OCI-LY3 (cell line): ENCODE measurements around the gene NRXN3.

Source experiments
- H2AFZ ChIP-seq: fragments of 200-600, 300-600 bp; shearing (Covaris generic); 2 replicates; pipeline ENCODE4 v1.6.0; 2014; ENCODE audit warnings: antibody characterized with exemption, low read depth, low read length
- H3K27ac ChIP-seq: fragments of 200-600, 300-600 bp; sonication (generic); 2 replicates; pipeline ENCODE4 v1.5.1; 2014; ENCODE audit warnings: mild to moderate bottlenecking, low read length, moderate library complexity, mixed read lengths
- H3K27me3 ChIP-seq: fragments of 200-600, 300-600 bp; sonication (generic); 2 replicates; pipeline ENCODE4 v1.6.1; 2014; ENCODE audit warnings: low read depth, low read length, mixed read lengths
- H3K36me3 ChIP-seq: fragments of 200-600, 300-600 bp; sonication (generic); replicated peaks from 2 replicates; pipeline ENCODE3; 2014; ENCODE audit warnings: low read depth, low read length, mixed read lengths
- H3K4me1 ChIP-seq: fragments of 300-600, 200-600 bp; sonication (generic); 2 replicates; pipeline ENCODE4 v1.6.1; 2014; ENCODE audit warnings: low read length, mixed read lengths
- H3K4me2 ChIP-seq: fragments of 200-600, 300-600 bp; sonication (generic); 2 replicates; pipeline ENCODE4 v1.6.1; 2014; ENCODE audit warnings: low read length, mixed read lengths
- H3K4me3 ChIP-seq: fragments of 300-600, 200-600 bp; sonication (generic); 2 replicates; pipeline ENCODE4 v1.5.1; 2014; ENCODE audit warnings: antibody characterized with exemption, mild to moderate bottlenecking, low read length, moderate library complexity
- H3K79me2 ChIP-seq: fragments of 300-600, 200-600 bp; shearing (Covaris generic); 2 replicates; pipeline ENCODE4 v1.6.1; 2014; ENCODE audit warnings: mild to moderate bottlenecking, low read length, mixed read lengths
- H3K9ac ChIP-seq: fragments of 300-600, 200-600 bp; shearing (Covaris generic); 2 replicates; pipeline ENCODE4 v1.6.0; 2014; ENCODE audit warnings: mild to moderate bottlenecking, low read length, moderate library complexity
- H3K9me3 ChIP-seq: fragments of 200-600, 300-600 bp; shearing (Covaris generic); 2 replicates; pipeline ENCODE4 v1.6.1; 2014; ENCODE audit warnings: low read length, mixed read lengths; ENCODE audit not compliant: insufficient read depth
- H4K20me1 ChIP-seq: fragments of 200-600, 300-600 bp; sonication (generic); 2 replicates; pipeline ENCODE4 v1.6.1; 2016; ENCODE audit warnings: low read length, mixed read lengths; ENCODE audit not compliant: insufficient read depth
- EZH2phosphoT487 ChIP-seq: fragments of 200-600 bp; shearing (Covaris generic); IDR thresholded peaks from 2 replicates; pipeline ENCODE4 v1.6.1; 2018; ENCODE audit warnings: antibody characterized with exemption, mixed run types, low read depth
- TF ChIP-seq, protein P1 (sequence below): fragments of 200-600, 300-600 bp; sonication (generic); IDR thresholded peaks from 2 replicates; pipeline ENCODE4 v1.5.1; 2014; ENCODE audit warnings: antibody characterized with exemption, low read length, low read depth

The NRXN3 gene

DNA sequence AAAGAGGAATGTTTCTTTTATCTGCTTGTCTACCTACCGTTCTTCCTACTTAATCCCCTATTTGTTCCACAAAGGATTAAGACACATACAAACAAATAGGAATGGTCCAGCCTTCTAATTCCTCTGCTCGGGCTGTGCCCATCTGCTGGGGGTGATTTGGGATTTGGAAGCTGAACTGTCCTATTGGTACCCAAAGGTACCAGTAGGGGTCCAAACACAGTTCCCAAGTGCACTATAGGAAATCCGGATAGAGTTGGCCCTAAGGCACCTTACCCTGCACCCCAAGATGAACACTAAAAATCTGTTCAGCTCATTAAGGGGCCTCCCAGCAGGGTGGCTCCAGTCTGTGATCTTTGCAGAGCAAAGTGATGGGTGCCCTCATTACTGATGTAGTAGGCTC, 566.9 kb downstream of the NRXN3 start:
- Histone ChIP-seq H3K27ac (no peak overlapping the region), H2AFZ (no peak overlapping the region), H3K9me3 (no peaks in the 10 kb centered on the region), H3K27me3 (no peaks in the 10 kb centered on the region), H3K79me2 (no peaks in the 10 kb centered on the region), H3K4me2 (no peak overlapping the region), H4K20me1 (no peaks in the 10 kb centered on the region), H3K36me3 (no peaks in the 10 kb centered on the region), H3K4me1 (no peaks in the 10 kb centered on the region), H3K4me3 (no peak overlapping the region), H3K9ac (no peak overlapping the region)
- no peak for TF ChIP-seq EZH2phosphoT487
- TF ChIP-seq, protein P1, sequence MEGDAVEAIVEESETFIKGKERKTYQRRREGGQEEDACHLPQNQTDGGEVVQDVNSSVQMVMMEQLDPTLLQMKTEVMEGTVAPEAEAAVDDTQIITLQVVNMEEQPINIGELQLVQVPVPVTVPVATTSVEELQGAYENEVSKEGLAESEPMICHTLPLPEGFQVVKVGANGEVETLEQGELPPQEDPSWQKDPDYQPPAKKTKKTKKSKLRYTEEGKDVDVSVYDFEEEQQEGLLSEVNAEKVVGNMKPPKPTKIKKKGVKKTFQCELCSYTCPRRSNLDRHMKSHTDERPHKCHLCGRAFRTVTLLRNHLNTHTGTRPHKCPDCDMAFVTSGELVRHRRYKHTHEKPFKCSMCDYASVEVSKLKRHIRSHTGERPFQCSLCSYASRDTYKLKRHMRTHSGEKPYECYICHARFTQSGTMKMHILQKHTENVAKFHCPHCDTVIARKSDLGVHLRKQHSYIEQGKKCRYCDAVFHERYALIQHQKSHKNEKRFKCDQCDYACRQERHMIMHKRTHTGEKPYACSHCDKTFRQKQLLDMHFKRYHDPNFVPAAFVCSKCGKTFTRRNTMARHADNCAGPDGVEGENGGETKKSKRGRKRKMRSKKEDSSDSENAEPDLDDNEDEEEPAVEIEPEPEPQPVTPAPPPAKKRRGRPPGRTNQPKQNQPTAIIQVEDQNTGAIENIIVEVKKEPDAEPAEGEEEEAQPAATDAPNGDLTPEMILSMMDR = no peak

DNA sequence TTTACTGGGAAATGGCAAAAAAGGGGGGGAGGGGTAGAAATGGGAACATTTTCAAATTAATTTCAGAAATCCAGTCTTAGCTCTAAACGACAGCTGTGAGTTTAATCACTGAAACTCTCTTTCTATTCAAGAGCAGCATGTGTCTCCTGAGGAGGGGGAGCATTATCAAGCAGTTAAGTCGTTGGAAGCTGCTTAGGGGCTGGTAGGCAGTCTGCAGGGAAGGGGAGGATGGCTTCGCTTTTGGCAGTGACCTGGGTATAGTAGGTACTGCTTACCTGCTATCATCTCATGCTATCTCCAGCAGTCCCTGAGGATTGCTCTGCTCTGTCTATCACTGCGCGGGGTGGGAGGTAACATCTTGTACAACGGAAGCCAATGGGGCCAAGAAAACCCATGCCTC, 567.4 kb downstream of the NRXN3 start:
- no peaks in the 10 kb centered on the region for H3K27me3 ChIP-seq
- no peaks in the 10 kb centered on the region for H3K9me3 ChIP-seq
- H3K79me2 ChIP-seq = no peaks in the 10 kb centered on the region
- no peaks in the 10 kb centered on the region for H4K20me1 ChIP-seq
- H3K4me2 ChIP-seq = no peak overlapping the region
- H2AFZ ChIP-seq = no peak overlapping the region
- no peak overlapping the region for H3K9ac ChIP-seq
- TF ChIP-seq, protein P1 = no peak
- no peak for TF ChIP-seq EZH2phosphoT487
- H3K36me3 ChIP-seq = no peaks in the 10 kb centered on the region
- no peak overlapping the region for H3K27ac ChIP-seq
- H3K4me3 ChIP-seq = no peak overlapping the region
- H3K4me1 ChIP-seq = no peaks in the 10 kb centered on the region

DNA sequence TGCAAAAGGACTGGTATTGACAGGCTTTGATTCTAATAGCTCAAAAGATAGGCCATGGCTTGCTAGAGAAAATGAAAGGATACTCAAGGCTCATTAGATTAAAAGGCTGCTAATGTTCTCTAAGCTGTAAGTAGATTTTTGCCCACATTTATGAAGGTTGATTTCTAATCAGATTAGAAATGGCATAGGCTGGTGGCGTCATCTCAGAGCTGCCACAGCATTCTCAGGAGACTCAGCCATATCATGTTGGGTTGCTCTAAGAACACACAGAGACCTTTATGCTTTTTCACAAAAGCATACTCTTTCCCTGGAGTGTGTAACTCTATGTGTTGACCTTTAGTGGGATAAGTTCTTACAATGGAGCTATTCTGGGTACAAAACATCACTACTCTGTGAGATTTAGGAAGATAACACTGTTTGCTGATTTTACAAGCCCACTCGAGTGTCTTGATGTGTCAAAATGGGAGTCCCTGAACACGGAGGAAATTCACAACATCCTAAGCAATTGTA, 576.0 kb downstream of the NRXN3 start:
- Histone ChIP-seq H4K20me1 (no peaks in the 10 kb centered on the region), H3K4me2 (no peak overlapping the region), H3K79me2 (no peaks in the 10 kb centered on the region), H3K4me3 (no peak overlapping the region), H3K4me1 (no peaks in the 10 kb centered on the region), H3K9ac (no peak overlapping the region), H3K9me3 (no peaks in the 10 kb centered on the region), H2AFZ (no peak overlapping the region), H3K27ac (no peak overlapping the region), H3K36me3 (no peaks in the 10 kb centered on the region), H3K27me3 (no peaks in the 10 kb centered on the region)
- TF ChIP-seq, protein P1 = no peak
- no peak for TF ChIP-seq EZH2phosphoT487

DNA sequence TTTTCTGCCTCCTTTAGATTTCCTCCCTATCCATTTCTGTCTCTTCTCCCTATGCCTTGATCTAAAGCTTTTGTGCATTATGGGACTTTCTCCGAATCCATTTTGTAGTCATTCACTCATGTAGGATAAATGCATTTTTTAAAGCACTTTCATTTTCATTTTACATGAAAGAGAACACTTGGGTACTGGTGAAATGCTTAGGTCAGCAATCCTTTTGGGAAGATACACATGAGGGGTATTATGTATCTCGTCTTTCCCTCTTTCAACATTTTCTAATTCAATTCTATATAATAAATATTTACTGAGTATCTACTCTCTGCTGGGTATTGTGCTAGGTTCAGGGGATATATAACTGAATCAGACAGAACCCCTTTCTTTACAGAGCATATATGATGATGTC, 577.6 kb downstream of the NRXN3 start:
- Histone ChIP-seq H2AFZ (no peak overlapping the region), H3K4me3 (no peak overlapping the region), H3K27ac (no peak overlapping the region), H4K20me1 (no peaks in the 10 kb centered on the region), H3K9ac (no peak overlapping the region), H3K79me2 (no peaks in the 10 kb centered on the region), H3K36me3 (no peaks in the 10 kb centered on the region), H3K4me1 (no peaks in the 10 kb centered on the region), H3K4me2 (no peak overlapping the region), H3K9me3 (no peaks in the 10 kb centered on the region), H3K27me3 (no peaks in the 10 kb centered on the region)
- TF ChIP-seq, protein P1 = no peak
- TF ChIP-seq EZH2phosphoT487 = no peak
